PC-9 (cell line): ENCODE measurements around the gene TRIM15. TPM values are rescaled to one million over a fixed set of nuclear protein-coding genes. Genes with fewer than 3 reads are reported as not detected.

Experiments
- BruUV-seq: library from RNA; stranded (reverse); fragments of 400-500 nt; replicated peaks from 2 replicates; lab custom pipeline; 2021; lab: Mats Ljungman, UMichigan
- CTCF ChIA-PET: fragments of 300-600 bp; sonication (Branson Sonifier 250); formaldehyde crosslinking; loops from one replicate; lab custom pipeline; 2022; ENCODE audit warnings: antibody characterized with exemption; lab: Charles Lee
- POLR2A ChIA-PET: fragments of 300-600 bp; sonication (Branson Sonifier 250); formaldehyde crosslinking; loops from one replicate; lab custom pipeline; 2022; ENCODE audit warnings: antibody characterized with exemption; ENCODE audit not compliant: unreplicated experiment; lab: Charles Lee
- DNase-seq, 2 experiments: peaks; one replicate each; pipeline versions ENCODE4 v3.0.0 to v3.0.0-alpha.2; 2015 to 2022; ENCODE audit warnings: mixed read lengths in 1 of 2
- H2AFZ ChIP-seq: fragments of 200-600 bp; sonication (generic); 2 replicates; pipeline ENCODE4 v1.8.1; 2017; ENCODE audit warnings: antibody characterized with exemption
- H3F3A ChIP-seq: fragments of 200-600 bp; sonication (generic); 2 replicates; pipeline ENCODE4 v1.8.1; 2017; ENCODE audit warnings: antibody characterized with exemption, mild to moderate bottlenecking, low read depth; ENCODE audit not compliant: insufficient read depth
- H3K27ac ChIP-seq: fragments of 200-600 bp; sonication (generic); 2 replicates; pipeline ENCODE4 v1.6.1; 2016; ENCODE audit warnings: mixed run types
- H3K27me3 ChIP-seq: fragments of 200-600 bp; sonication (generic); 2 replicates; pipeline ENCODE4 v1.6.1; 2016; ENCODE audit warnings: low read depth, mixed run types; ENCODE audit not compliant: insufficient read depth
- H3K36me3 ChIP-seq: fragments of 200-600 bp; sonication (generic); 2 replicates; pipeline ENCODE4 v1.6.1; 2016; ENCODE audit warnings: low read depth, mixed run types
- H3K4me1 ChIP-seq: fragments of 200-600 bp; sonication (generic); replicated peaks from 2 replicates; pipeline ENCODE4 v1.6.1; 2016; ENCODE audit warnings: mixed run types; ENCODE audit not compliant: insufficient read depth
- H3K4me2 ChIP-seq: fragments of 200-600 bp; sonication (generic); 2 replicates; pipeline ENCODE4 v1.6.1; 2017; ENCODE audit warnings: mixed run types
- H3K4me3 ChIP-seq: fragments of 200-600 bp; sonication (generic); 2 replicates; pipeline ENCODE4 v1.6.1; 2016; ENCODE audit warnings: mixed run types
- H3K79me2 ChIP-seq: fragments of 200-600 bp; sonication (generic); 2 replicates; pipeline ENCODE4 v1.6.1; 2017; ENCODE audit warnings: low read depth, mixed run types
- H3K9me2 ChIP-seq: fragments of 200-600 bp; sonication (generic); 2 replicates; pipeline ENCODE4 v1.8.1; 2017; ENCODE audit warnings: mild to moderate bottlenecking; ENCODE audit not compliant: insufficient read depth
- H3K9me3 ChIP-seq: fragments of 200-600 bp; sonication (generic); 2 replicates; pipeline ENCODE4 v1.8.1; 2016; ENCODE audit warnings: low read depth; ENCODE audit not compliant: insufficient read depth
- H4K20me1 ChIP-seq: fragments of 200-600 bp; sonication (generic); 2 replicates; pipeline ENCODE4 v1.8.1; 2017; ENCODE audit not compliant: insufficient read depth
- EZH2 ChIP-seq: fragments of 200-600 bp; sonication (generic); IDR thresholded peaks from 2 replicates; pipeline ENCODE4 v1.8.0; 2017; ENCODE audit warnings: antibody characterized with exemption, low read depth
- intact Hi-C: fragments of 100-400 bp; cut with micrococcal nuclease; formaldehyde crosslinking; loops from one replicate; pipeline ENCODE4 v1.10.0; 2022; ENCODE audit not compliant: unreplicated experiment
- total RNA-seq: library from RNA; stranded (reverse); gene quantifications from 2 replicates; pipeline ENCODE4 v1.2.3, GENCODE V29; 2021
- TF ChIP-seq, protein P1 (sequence below): fragments of 200-600 bp; sonication (generic); conservative IDR thresholded peaks from 2 replicates; pipeline ENCODE4 v1.6.1; 2017; ENCODE audit warnings: mixed run types, antibody characterized with exemption, mild to moderate bottlenecking, moderate library complexity

The TRIM15 gene
- total RNA-seq, 1 experiment from 2014 or later: not detected

- intact Hi-C loops: loop anchor here (10.0 kb wide), 1 partner anchor 164 kb away; no protein-coding TSS in a partner anchor
- CTCF ChIA-PET: no interaction called here
- Histone ChIP-seq H3K9me3 (no peaks in the 10 kb centered on the region; the same call in 1 of the 2 replicates), H2AFZ (no peak overlapping the region), H3K36me3 (no peaks in the 10 kb centered on the region), H3F3A (no peaks in the 10 kb centered on the region), H3K79me2 (no peaks in the 10 kb centered on the region), H3K4me3 (no peak overlapping the region), H3K9me2 (no peaks in the 10 kb centered on the region), H3K27ac (no peak overlapping the region), H4K20me1 (no peaks in the 10 kb centered on the region), H3K27me3 (peaks cover 34% of the 10 kb centered on the region), H3K4me2 (no peak overlapping the region), H3K4me1 (no peaks in the 10 kb centered on the region)
- POLR2A ChIA-PET: no interaction called here
- no peak for TF ChIP-seq EZH2
- TF ChIP-seq, protein P1, sequence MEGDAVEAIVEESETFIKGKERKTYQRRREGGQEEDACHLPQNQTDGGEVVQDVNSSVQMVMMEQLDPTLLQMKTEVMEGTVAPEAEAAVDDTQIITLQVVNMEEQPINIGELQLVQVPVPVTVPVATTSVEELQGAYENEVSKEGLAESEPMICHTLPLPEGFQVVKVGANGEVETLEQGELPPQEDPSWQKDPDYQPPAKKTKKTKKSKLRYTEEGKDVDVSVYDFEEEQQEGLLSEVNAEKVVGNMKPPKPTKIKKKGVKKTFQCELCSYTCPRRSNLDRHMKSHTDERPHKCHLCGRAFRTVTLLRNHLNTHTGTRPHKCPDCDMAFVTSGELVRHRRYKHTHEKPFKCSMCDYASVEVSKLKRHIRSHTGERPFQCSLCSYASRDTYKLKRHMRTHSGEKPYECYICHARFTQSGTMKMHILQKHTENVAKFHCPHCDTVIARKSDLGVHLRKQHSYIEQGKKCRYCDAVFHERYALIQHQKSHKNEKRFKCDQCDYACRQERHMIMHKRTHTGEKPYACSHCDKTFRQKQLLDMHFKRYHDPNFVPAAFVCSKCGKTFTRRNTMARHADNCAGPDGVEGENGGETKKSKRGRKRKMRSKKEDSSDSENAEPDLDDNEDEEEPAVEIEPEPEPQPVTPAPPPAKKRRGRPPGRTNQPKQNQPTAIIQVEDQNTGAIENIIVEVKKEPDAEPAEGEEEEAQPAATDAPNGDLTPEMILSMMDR: no peak
- BruUV-seq: no TSS peak
- DNase-seq: no peak
Observed at GRCh38 chr6:30178837-30179236, 15.5 kb downstream of the TRIM15 start.

- no peak for TF ChIP-seq EZH2
- TF ChIP-seq, protein P1: no peak
- H3K36me3 ChIP-seq: no peaks in the 10 kb centered on the region
- H3F3A ChIP-seq: peaks cover 5% of the 10 kb centered on the region; the same call in 1 of the 2 replicates
- BruUV-seq: no TSS peak
- CTCF ChIA-PET: no interaction called here
- intact Hi-C loops: no loop called here
- H2AFZ ChIP-seq: no peak overlapping the region
- no peaks in the 10 kb centered on the region for H3K9me2 ChIP-seq
- no peak for DNase-seq
- no peak overlapping the region for H3K27ac ChIP-seq
- H3K4me1 ChIP-seq: no peaks in the 10 kb centered on the region
- H4K20me1 ChIP-seq: no peaks in the 10 kb centered on the region
- H3K79me2 ChIP-seq: no peaks in the 10 kb centered on the region
- no peak overlapping the region for H3K4me2 ChIP-seq
- POLR2A ChIA-PET: interaction anchor here (0.7 kb wide), 1 partner anchor 14 kb away, joined by 7 read pairs; no protein-coding TSS in a partner anchor
- H3K27me3 ChIP-seq: peaks cover 28% of the 10 kb centered on the region
- H3K4me3 ChIP-seq: no peak overlapping the region
- H3K9me3 ChIP-seq: no peaks in the 10 kb centered on the region; the same call in 1 of the 2 replicates
Observed at GRCh38 chr6:30180145-30180544, 16.8 kb downstream of the TRIM15 start.

DNA sequence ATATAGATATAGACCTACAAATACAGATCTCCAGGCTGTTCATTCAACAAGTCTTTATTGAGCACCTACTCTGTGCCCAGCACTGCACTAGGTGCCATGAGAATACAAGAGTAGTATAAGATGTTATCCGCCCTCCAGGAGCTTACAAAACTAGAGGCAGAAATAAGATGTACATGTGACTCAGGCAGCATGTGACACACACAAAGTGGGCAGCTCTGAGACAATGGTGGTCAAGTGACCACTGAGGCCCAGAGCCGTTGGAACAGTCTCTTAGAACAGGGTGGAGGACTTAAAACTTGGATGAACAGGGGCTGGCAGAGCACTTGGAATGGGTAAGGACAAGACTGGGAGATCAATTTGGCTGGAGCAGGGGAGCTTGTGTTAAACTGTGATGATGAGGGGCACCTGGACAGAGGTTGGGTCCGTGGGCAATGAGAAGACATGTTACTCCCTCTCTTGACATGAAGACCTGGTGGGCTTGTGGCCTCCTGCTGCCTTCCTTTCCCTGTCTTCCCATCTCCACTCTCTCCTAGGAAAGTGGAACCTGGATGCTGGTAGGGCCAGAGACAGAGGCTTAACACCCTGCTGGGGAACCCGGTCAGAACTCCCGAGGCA lies 21.2 kb downstream of the TRIM15 start:
- Histone ChIP-seq H3K27ac (no peak overlapping the region), H3F3A (peaks cover 5% of the 10 kb centered on the region; the same call in 1 of the 2 replicates), H3K79me2 (no peaks in the 10 kb centered on the region), H3K4me3 (no peak overlapping the region), H3K4me2 (no peak overlapping the region), H4K20me1 (no peaks in the 10 kb centered on the region), H2AFZ (no peak overlapping the region), H3K36me3 (0 out of 2 replicates have a peak, but pooled peaks cover 10% of the 10 kb centered on the region), H3K9me2 (no peaks in the 10 kb centered on the region), H3K4me1 (no peaks in the 10 kb centered on the region), H3K9me3 (no peaks in the 10 kb centered on the region; the same call in 1 of the 2 replicates), H3K27me3 (0 out of 2 replicates have a peak, but pooled peaks cover under 1% of the 10 kb centered on the region)
- DNase-seq: no peak
- CTCF ChIA-PET: no interaction called here
- no peak for TF ChIP-seq EZH2
- TF ChIP-seq, protein P1: no peak
- POLR2A ChIA-PET: no interaction called here
- intact Hi-C loops: no loop called here
- no TSS peak for BruUV-seq
